Fibroblast of lung (primary cell): Measurements from ENCODE around the gene TP53BP1.

Experiments used
- CTCF ChIP-seq, 2 donors: IDR thresholded peaks in 1 of 2; conservative IDR thresholded peaks in 1 of 2; 1 replicate in 1 of 2; 2 replicates in 1 of 2; pipeline ENCODE4 v1.5.1; 2011 to 2012; ENCODE audit warnings: low read length in 2 of 2, control low read depth in 1 of 2, inconsistent platforms in 1 of 2, low read depth in 1 of 2, mild to moderate bottlenecking in 1 of 2
- EZH2 ChIP-seq: IDR thresholded peaks from 2 replicates; pipeline ENCODE4 v1.5.1; 2012; ENCODE audit warnings: low read length, control low read depth, mild to moderate bottlenecking; ENCODE audit errors: missing control alignments

DNA sequence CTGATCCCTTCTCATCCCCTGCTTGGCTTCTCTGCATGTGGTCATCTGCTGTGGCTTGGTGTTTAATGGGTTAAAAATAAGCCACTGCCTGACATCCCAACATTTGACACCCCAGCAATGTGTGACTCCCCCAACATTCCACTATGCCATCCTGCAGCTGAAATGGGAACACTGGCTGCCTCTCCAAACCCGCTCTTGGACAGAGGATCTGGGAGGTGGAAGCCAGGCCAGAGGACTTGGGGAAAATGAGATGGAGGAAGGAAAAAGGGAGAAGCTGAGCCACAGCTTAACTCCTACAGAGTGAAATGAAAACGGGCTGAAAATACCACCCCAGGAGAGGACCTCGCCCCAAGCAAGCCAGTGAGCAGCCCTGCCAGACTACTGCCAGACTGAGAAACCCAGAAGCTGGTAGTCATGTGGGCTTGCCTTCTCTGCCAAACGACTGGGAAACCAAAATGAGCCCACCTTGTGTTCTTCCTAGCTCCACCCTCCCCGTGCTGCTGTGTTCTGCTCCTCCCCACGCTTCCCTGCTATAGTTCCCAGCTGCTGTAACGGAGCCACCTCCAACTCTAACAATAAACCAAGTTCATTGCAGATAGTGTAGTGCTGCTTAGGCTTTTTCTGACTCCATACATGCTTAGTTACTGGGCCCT, 38.2 kb upstream of the TP53BP1 start:
- no peak for TF ChIP-seq CTCF (conservative IDR thresholded peaks at IDR 0.05 in 1 of 2, IDR thresholded peaks at IDR 0.05 in 1 of 2; ENCODE audit: low read depth in 1 of 2, low read length in 2 of 2)
- no peak for TF ChIP-seq EZH2
